H1 (cell line): ENCODE results near the gene RBFOX1. TPM values are rescaled to one million over a fixed set of nuclear protein-coding genes. Genes with fewer than 3 reads are reported as not detected.

Experiments
- CHD7 ChIP-seq: fragments of 300-600 bp; sonication (generic); IDR thresholded peaks from 2 replicates; pipeline ENCODE4 v1.7.1; 2012; ENCODE audit warnings: low read length, moderate library complexity, mild to moderate bottlenecking, inconsistent platforms; ENCODE audit not compliant: insufficient replicate concordance
- ZNF274 ChIP-seq: IDR thresholded peaks from 2 replicates; pipeline ENCODE4 v1.7.0; 2012; ENCODE audit warnings: low read length, borderline replicate concordance; ENCODE audit errors: extremely low read depth
- polyA plus RNA-seq, 7 experiments: library from polyadenylated mRNA; depleted of rRNA in 3 of 7; stranded (reverse) in 5 of 7; unstranded in 2 of 7; fragments of >200 nt in 5 of 7; fragments of 200-250 nt in 2 of 7; gene quantifications; 1 replicate in 5 of 7; 2 replicates in 1 of 7; 4 replicates in 1 of 7; pipeline versions ENCODE4 v1.2.1 to v1.2.3, GENCODE V29; 2011 to 2013; ENCODE audit warnings: missing spikeins in 2 of 7, mixed read lengths in 2 of 7
- total RNA-seq: library from RNA; stranded (reverse); fragmentation: NEBNext Ultra II Directional; extraction: Animal tissue kit (Norgen Biotek cat#: 25700); gene quantifications from 2 replicates; pipeline ENCODE4 v1.2.1, GENCODE V29; 2021

RBFOX1 gene
- total and polyA plus RNA-seq, 2 of the 8 experiments (the other 6 are each of a cell fraction or from before 2014, with no cell fraction given) = 1.7 to 2.8 TPM

GRCh38 chr16:7442050-7442449 lies 109.4 kb downstream of the RBFOX1 start (continued):
- TF ChIP-seq ZNF274 = no peak
- TF ChIP-seq CHD7 = no peak
